GM08714 (cell line): ENCODE results near the gene GPR31.

Experiments
- H3K4me3 ChIP-seq: fragments of 200-500 bp; sonication (Bioruptor generic); 2 replicates; pipeline ENCODE4 v1.5.1; 2014; ENCODE audit warnings: mild to moderate bottlenecking, low read length, inconsistent platforms
- ZNF274 ChIP-seq: IDR thresholded peaks from 2 replicates; pipeline ENCODE4 v1.6.1; 2012; ENCODE audit warnings: mild to moderate bottlenecking, low read depth, low read length

GPR31 gene

DNA sequence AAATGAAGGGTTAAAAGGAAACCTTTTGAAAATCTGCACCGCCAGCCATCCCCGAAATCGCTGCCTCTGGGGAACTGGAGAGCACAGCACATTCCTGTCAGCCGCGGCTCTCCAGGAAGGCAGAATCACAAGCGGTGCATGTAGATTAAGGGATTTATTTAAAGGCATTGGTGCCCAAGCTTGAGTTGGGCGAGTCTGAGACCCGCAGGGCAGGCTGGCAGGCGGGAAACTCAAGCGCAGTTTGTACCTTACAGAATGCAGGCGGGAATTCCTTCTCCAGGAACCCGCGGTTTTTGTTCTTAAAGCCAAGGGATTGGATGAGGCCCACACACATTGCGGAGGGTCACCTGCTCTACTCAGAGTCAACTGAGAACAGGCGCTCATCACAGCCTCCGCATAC lies 10.8 kb downstream of the GPR31 start:
- TF ChIP-seq ZNF274 = no peak
- peak overlapping the region; percentile 31; the same call in 1 of the 2 replicates for H3K4me3 ChIP-seq

DNA sequence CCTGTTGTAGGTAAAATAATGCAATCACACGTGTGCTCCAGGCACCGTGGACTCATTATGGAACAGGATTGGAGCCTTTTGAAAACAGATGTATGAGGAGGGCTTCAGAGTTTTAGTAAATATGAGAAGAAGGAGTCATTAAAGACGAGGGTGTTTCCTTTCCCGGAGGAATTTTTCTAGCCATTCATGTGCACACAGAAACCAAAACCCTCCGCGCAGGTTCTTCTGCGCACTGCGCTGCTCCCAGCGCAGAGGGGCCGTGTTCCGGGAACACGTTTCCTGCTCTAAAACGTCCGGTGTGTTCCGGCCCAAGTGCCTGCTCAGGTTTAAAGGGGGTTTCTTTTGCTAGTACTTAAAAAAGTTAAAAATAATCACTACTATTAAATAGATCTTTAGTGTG lies 11.6 kb downstream of the GPR31 start:
- no peak for TF ChIP-seq ZNF274
- H3K4me3 ChIP-seq = peak overlapping the region; percentile 16; the same call in 1 of the 2 replicates

DNA sequence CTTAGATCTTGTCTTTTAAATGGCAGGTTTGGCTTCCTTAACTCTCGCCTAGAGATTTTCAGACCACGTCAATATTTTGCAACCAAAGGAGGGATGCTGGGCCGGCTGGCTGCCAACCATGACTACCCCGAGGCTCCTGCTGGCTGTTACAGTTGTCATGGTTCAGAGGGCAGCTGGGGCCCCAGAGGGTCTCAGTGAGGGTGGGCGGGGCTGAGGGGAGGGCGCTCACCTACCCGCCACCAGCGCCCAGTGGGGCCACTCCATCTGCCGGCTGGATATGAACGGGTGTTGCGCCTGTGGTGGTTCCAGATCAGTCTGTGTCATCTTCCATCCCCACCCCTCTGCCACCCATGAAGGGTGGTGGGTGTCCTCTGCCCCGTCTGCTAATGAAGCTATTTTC lies 12.3 kb downstream of the GPR31 start:
- no peak for TF ChIP-seq ZNF274
- H3K4me3 ChIP-seq = no peak overlapping the region

DNA sequence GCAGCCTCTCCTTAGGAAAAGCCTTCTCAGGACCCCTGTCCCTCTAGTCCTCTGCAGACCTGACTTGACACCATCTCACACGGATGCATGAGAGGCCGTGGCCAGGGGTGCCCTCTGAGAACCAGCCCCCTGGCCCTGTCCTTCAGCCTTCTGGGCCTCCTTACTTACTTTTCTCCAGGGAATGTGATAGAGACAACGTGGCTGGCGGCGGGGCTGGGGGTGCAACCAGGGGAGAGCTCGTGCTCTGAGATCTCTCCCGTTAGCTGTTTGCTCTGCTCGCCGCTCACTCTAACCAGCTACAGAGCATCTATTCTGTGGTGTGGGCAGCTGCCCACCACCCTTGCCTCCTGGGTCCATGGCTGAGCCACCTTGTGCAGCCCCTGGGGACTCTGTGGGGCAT lies 14.7 kb downstream of the GPR31 start:
- H3K4me3 ChIP-seq = no peak overlapping the region
- no peak for TF ChIP-seq ZNF274

DNA sequence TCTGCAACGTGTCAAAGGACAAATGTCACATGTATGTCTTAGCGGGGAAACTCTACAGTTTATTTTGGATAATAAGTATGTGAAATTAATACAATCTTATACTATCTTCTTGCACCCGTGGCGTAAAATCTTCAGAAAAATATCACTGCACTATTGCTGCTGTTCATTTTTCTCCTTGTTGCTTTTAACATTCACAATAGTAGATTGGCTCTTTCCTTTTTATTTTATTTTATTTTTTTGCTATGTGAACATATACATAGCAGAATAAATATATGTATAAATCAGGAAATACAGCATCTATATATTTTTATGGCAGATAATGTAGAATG lies 15.4 kb downstream of the GPR31 start:
- no peak for TF ChIP-seq ZNF274
- H3K4me3 ChIP-seq = no peak overlapping the region

DNA sequence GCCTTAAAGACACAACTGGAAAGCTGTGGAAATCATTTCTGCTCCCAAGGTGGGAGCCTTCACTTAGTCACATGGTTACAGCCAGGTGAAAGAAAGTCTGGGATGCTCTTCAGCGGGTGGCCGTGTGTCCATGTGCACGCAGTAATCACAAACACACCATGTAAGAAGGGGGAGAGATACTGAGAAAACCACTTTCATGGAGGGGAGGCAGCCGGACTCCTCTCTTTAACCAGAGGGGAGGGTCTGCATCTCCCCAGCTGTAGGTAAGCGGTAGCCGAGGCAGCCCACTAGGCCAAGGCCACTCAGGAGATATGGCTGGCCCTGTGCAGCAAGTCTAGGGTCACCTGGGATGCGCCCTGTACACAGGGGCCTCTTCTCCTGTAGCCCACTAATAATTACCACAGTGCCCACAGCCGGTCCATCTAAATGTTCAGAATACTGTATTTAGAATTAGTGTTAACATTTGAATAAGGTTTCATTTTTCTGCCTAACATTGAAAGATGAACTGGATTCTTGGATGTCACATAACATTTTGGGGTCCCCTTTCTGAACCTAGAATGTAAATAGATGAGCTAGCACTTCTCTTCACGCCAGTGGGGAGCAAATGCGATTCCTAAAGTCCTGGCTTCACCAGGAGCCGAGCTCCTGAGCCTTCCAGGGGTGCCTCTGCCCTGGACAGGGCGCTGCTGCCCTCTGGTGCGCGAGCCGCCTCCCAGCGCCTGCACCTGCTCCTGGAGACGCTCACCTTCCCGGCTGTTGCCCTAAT lies 15.9 kb downstream of the GPR31 start:
- H3K4me3 ChIP-seq = no peak overlapping the region

GRCh38 chr6:167140589-167141474 lies 16.9 kb downstream of the GPR31 start:
- H3K4me3 ChIP-seq = no peak overlapping the region
- TF ChIP-seq ZNF274 = no peak

More for the DNA sequence above, 15.9 kb downstream of the GPR31 start:
- TF ChIP-seq ZNF274 = no peak

- H3K4me3 ChIP-seq = no peak overlapping the region
- TF ChIP-seq ZNF274 = no peak
These were observed 18.0 kb downstream of the GPR31 start for GRCh38 chr6:167139761-167140160.

DNA sequence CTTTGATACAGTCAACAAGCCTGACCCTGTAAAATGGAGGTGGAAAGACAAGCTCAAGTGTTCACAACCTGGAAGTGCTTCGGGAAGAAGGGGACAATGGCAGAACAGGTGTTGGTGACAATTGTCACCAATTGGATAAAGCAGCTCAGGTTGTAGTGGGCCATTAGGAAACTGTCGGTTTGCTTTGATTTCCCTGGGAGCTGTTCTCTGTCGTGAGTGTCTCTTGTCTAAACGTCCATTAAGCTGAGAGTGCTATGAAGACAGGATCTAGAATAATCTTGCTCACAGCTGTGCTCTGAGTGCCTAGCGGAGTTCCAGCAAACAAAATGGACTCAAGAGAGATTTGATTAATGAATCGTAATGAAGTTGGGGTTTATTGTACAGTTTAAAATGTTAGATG lies 19.9 kb downstream of the GPR31 start:
- no peak for TF ChIP-seq ZNF274
- H3K4me3 ChIP-seq = no peak overlapping the region

DNA sequence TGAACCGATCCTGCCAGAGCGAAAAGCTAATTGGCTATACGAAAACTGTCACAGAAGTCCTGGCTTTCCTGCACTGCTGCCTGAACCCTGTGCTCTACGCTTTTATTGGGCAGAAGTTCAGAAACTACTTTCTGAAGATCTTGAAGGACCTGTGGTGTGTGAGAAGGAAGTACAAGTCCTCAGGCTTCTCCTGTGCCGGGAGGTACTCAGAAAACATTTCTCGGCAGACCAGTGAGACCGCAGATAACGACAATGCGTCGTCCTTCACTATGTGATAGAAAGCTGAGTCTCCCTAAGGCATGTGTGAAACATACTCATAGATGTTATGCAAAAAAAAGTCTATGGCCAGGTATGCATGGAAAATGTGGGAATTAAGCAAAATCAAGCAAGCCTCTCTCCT lies 20.7 kb downstream of the GPR31 start:
- no peak overlapping the region for H3K4me3 ChIP-seq
- TF ChIP-seq ZNF274 = no peak

DNA sequence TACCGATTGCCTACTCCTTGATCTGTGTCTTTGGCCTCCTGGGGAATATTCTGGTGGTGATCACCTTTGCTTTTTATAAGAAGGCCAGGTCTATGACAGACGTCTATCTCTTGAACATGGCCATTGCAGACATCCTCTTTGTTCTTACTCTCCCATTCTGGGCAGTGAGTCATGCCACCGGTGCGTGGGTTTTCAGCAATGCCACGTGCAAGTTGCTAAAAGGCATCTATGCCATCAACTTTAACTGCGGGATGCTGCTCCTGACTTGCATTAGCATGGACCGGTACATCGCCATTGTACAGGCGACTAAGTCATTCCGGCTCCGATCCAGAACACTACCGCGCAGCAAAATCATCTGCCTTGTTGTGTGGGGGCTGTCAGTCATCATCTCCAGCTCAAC lies 21.4 kb downstream of the GPR31 start:
- no peak overlapping the region for H3K4me3 ChIP-seq
- no peak for TF ChIP-seq ZNF274

DNA sequence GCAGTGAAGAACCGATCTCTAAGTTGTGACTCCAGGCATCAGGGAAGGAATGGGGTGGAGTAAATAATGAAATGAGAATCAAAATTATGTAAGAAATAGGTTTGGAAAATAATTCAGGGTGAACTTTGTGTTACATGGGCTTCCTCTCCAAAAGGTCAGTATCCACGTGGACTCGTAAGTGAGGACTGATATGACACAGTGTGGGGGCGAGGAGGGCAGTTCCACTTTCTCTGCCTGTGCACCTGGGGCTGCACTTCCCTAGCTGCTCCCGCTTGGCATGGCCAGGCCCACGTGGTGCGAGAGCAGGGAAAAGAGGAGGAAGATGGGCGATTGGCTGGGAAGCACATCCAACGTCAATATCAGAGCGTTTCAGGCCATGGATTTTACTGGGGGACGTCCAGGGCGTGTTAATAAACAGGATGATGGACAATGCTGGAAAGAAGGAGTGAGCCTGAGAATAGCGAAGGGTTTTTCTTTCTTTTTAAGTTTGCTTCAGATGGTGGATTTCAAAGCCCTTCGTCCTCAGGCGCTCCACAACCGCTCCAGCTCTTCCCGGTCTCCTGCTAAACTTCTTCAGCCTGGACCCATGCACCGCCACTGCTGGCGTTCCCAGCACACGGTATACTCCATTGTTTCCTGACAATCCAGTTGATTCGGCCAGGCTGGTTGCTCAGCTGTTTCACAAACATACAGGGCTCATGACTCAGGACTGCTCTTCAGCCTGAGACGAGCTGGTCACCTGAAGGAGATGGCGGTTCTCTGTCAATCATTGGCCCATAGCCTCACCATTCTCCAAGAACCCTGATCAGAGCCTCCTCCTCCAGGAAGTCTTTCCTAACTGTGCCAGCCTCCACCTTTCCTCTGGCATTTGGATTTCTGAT lies 23.1 kb downstream of the GPR31 start:
- H3K4me3 ChIP-seq = no peak overlapping the region
- TF ChIP-seq ZNF274 = no peak

GRCh38 chr6:167130712-167131684 lies 26.8 kb downstream of the GPR31 start:
- no peak overlapping the region for H3K4me3 ChIP-seq
- no peak for TF ChIP-seq ZNF274
